ENCODE data around the gene NPFFR1.

Gene NPFFR1

GRCh38 chr10:70298393-70298792, 14.6 kb upstream of the NPFFR1 start:
- TF ChIP-seq TAF1 (IDR thresholded peaks at IDR 0.05; ENCODE audit: borderline replicate concordance, insufficient read depth, low read length): no peak
- TF ChIP-seq FOXP2 (optimal IDR thresholded peaks at IDR 0.05; ENCODE audit: borderline replicate concordance, extremely low read depth, extremely low read length, insufficient read depth): no peak
- TF ChIP-seq POLR2AphosphoS5 (IDR thresholded peaks at IDR 0.05; ENCODE audit: low read depth, low read length): no peak
- TF ChIP-seq, protein P1, sequence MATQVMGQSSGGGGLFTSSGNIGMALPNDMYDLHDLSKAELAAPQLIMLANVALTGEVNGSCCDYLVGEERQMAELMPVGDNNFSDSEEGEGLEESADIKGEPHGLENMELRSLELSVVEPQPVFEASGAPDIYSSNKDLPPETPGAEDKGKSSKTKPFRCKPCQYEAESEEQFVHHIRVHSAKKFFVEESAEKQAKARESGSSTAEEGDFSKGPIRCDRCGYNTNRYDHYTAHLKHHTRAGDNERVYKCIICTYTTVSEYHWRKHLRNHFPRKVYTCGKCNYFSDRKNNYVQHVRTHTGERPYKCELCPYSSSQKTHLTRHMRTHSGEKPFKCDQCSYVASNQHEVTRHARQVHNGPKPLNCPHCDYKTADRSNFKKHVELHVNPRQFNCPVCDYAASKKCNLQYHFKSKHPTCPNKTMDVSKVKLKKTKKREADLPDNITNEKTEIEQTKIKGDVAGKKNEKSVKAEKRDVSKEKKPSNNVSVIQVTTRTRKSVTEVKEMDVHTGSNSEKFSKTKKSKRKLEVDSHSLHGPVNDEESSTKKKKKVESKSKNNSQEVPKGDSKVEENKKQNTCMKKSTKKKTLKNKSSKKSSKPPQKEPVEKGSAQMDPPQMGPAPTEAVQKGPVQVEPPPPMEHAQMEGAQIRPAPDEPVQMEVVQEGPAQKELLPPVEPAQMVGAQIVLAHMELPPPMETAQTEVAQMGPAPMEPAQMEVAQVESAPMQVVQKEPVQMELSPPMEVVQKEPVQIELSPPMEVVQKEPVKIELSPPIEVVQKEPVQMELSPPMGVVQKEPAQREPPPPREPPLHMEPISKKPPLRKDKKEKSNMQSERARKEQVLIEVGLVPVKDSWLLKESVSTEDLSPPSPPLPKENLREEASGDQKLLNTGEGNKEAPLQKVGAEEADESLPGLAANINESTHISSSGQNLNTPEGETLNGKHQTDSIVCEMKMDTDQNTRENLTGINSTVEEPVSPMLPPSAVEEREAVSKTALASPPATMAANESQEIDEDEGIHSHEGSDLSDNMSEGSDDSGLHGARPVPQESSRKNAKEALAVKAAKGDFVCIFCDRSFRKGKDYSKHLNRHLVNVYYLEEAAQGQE (IDR thresholded peaks at IDR 0.05; ENCODE audit: insufficient read depth in 1 of 2, low read depth in 2 of 2, low read length in 2 of 2): no peak
- no peak for TF ChIP-seq SIN3A (IDR thresholded peaks at IDR 0.05; ENCODE audit: borderline replicate concordance, insufficient read depth, low read length)

DNA sequence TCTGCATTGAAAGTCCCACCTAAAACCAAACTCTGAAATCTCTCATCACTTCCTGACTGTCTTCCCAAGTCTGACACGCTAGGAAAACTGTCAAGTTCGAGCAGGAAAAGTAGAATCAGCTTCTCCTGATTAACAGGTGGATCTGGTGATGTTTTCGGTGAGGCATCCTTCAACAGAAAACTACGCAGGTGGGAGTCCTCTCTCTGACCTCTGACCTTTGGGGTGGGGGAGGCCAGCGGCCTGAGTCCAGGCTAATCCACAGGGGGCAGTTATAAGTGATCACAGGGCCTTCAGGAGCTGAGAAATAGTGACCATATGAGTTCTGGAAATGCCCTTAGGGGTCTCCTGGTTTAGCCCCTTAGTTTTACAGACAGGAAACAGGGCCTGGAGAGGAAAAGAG, 13.4 kb upstream of the NPFFR1 start:
- no peak for TF ChIP-seq FOXP2 (optimal IDR thresholded peaks at IDR 0.05; ENCODE audit: borderline replicate concordance, extremely low read depth, extremely low read length, insufficient read depth)
- no peak for TF ChIP-seq SIN3A (IDR thresholded peaks at IDR 0.05; ENCODE audit: borderline replicate concordance, insufficient read depth, low read length)
- TF ChIP-seq TAF1 (IDR thresholded peaks at IDR 0.05; ENCODE audit: borderline replicate concordance, insufficient read depth, low read length): no peak
- no peak for TF ChIP-seq POLR2AphosphoS5 (IDR thresholded peaks at IDR 0.05; ENCODE audit: low read depth, low read length)
- TF ChIP-seq, protein P1 (IDR thresholded peaks at IDR 0.05; ENCODE audit: insufficient read depth in 1 of 2, low read depth in 2 of 2, low read length in 2 of 2): no peak

GRCh38 chr10:70296406-70296899, 12.6 kb upstream of the NPFFR1 start:
- peak; percentile 41 for TF ChIP-seq FOXP2 (optimal IDR thresholded peaks at IDR 0.05; ENCODE audit: borderline replicate concordance, extremely low read depth, extremely low read length, insufficient read depth)
- TF ChIP-seq, protein P1 (IDR thresholded peaks at IDR 0.05; ENCODE audit: insufficient read depth in 1 of 2, low read depth in 2 of 2, low read length in 2 of 2): no peak

GRCh38 chr10:70295926-70296325, 12.1 kb upstream of the NPFFR1 start:
- TF ChIP-seq TAF1 (IDR thresholded peaks at IDR 0.05; ENCODE audit: borderline replicate concordance, insufficient read depth, low read length): no peak
- TF ChIP-seq, protein P1 (IDR thresholded peaks at IDR 0.05; ENCODE audit: insufficient read depth in 1 of 2, low read depth in 2 of 2, low read length in 2 of 2): no peak
- TF ChIP-seq SIN3A (IDR thresholded peaks at IDR 0.05; ENCODE audit: borderline replicate concordance, insufficient read depth, low read length): no peak
- no peak for TF ChIP-seq FOXP2 (optimal IDR thresholded peaks at IDR 0.05; ENCODE audit: borderline replicate concordance, extremely low read depth, extremely low read length, insufficient read depth)
- TF ChIP-seq POLR2AphosphoS5 (IDR thresholded peaks at IDR 0.05; ENCODE audit: low read depth, low read length): no peak

DNA sequence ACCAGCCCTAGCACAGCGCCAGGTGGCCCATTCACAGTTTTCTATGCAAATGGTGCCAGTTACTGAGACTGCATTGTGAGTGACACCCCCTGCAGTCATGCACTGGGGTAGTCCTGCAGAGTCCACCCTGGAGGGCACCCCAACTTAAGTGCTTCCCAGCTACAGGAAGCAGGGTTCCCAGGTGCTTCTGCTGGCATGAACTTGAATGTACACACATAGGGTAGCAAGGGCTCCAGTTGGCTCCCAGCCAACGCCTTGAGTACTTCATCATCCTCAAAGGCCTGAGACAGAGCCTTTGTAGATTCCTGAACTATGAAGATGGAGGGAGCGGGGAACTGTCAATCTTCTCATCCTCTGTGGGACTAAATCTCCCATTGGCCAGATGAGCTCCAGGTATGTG, 11.5 kb upstream of the NPFFR1 start:
- TF ChIP-seq SIN3A (IDR thresholded peaks at IDR 0.05; ENCODE audit: borderline replicate concordance, insufficient read depth, low read length) (no peak), POLR2AphosphoS5 (IDR thresholded peaks at IDR 0.05; ENCODE audit: low read depth, low read length) (no peak), FOXP2 (optimal IDR thresholded peaks at IDR 0.05; ENCODE audit: borderline replicate concordance, extremely low read depth, extremely low read length, insufficient read depth) (no peak), TAF1 (IDR thresholded peaks at IDR 0.05; ENCODE audit: borderline replicate concordance, insufficient read depth, low read length) (no peak)
- TF ChIP-seq, protein P1 (IDR thresholded peaks at IDR 0.05; ENCODE audit: insufficient read depth in 1 of 2, low read depth in 2 of 2, low read length in 2 of 2): no peak
